HG03175 (cell line): Measurements from ENCODE around the gene C14orf119.

Experiments used
- ATAC-seq: cut with Tn5 transposase; IDR thresholded peaks from one replicate; pipeline ENCODE4 v1.9.1; 2021; ENCODE audit warnings: mild to moderate bottlenecking, moderate library complexity; ENCODE audit not compliant: unreplicated experiment

The C14orf119 gene

DNA sequence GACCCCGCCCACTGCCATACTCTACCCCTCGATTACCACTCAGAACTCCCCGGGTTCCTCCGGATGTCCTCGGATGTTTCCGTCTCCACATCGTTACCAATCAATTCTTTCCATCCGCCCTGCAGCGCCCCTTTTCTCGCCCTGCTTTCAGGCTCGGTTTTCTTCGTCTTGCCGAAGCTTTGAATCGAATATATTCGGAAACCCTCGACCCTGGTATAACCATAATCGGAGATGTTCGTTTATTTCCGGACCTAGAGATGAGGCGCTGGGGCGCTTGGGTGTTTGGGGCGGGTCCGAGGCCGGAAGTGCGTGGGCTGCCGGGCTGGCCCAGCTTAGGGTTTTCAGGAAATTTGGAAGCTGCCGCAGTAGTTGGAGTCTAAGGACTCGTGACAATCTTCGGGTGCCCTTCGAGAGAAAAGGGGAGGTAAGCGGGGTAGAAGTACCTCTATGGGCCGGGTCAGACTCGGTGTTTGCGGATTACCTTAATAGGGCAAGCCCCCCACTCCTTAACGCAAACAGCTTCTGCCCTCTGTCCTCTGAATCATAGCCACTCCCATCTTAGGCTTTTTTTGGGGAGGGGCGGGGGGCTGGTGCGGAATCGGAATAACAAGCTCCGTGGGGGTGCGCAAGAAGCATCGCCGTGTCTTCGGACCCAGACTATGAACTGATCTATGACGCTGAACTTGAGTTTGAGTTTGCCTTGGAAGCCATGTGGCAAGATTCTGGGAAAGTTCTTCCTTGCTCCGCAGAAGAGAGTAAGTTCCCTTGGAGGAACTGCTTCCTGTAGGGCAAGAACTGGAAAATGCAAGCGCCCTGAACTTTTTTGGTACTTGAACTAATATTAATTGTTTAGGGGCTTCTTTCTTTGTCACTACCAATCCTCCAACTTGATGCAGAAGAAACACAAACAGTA lies at the start of gene C14orf119:
C14orf119 (plus strand) TSS at position 310 of the 913 bp plus-strand sequence. CDS start 2,154 bp downstream, outside the sequence.
- ATAC-seq, result peak; percentile 94

DNA sequence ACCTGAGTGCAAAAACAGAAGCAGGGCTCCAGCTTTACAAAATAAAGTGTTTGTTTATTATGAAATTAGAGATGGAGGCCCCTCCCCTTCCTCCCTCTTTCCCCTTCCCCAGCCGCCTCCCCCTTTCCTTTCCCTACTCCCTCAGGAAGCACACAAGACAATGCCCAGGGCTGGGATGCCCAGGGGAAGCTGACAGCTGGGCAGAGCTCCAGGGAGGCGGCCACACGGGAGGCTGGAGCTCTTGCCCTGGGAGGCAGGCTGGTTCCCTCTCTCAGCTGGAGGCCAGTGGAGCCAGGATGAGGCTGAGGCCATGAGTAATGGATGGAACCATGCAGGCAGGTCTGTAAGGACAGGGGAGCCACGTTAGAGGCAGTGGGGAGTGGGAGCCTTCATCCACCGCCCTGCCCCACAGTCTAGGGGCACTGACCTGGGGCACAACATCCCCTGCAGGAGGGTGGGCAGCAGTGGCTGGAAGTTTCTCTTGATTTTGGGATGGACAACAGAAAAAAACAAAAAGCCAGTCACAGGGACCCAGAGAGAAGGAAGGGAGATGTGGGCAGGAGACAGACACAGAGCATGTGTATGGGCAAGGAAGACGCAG lies 48.2 kb upstream of the C14orf119 start:
- ATAC-seq, result no peak

DNA sequence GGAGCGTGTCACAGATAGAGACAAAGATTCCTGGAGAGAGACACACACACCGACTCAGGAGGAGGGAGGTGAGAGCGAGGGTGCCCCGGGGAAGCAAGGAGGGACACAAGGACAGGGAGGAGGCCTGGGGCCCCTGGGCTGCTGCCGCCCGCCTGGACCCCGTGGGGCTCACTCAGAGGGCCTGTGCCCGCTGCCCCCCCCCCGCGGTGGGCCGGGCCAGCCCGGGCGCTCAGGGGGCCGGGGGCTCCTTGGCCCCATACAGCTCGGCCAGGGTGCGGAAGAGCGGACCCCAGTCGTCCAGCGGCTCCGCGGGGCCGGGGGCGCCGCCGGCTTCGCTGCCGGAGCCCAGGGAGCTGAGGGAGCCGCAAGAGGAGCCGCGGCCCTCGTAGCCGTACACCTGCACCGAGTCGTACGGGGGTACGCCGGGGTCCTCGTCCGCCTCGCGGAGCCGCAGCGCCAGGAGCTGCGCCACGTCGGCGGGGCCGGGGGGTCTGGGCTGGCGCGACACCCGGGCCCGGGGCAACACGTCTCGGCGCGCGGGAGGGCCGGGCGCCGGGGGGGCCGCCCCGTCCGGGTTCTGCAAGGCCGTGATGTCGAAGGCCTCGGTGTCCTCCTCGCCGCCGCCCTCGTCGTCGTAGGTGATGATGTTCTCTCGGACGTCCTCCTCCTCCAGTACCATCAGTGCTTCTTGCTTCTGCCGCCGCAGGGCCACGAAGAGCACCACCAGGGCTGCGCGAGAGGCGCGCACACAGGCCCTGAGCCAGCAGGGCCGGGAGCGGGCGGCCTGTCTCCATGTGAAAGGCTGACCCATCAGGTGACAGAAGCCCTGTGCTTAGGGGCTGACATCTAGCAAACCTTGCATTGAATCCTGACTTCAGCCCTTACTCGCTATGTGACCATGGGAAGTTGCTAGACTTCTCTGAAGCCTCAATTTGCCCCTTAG lies 47.3 kb upstream of the C14orf119 start:
- ATAC-seq, result no peak

GRCh38 chr14:23049011-23049410 lies 46.3 kb upstream of the C14orf119 start:
- no peak for ATAC-seq

DNA sequence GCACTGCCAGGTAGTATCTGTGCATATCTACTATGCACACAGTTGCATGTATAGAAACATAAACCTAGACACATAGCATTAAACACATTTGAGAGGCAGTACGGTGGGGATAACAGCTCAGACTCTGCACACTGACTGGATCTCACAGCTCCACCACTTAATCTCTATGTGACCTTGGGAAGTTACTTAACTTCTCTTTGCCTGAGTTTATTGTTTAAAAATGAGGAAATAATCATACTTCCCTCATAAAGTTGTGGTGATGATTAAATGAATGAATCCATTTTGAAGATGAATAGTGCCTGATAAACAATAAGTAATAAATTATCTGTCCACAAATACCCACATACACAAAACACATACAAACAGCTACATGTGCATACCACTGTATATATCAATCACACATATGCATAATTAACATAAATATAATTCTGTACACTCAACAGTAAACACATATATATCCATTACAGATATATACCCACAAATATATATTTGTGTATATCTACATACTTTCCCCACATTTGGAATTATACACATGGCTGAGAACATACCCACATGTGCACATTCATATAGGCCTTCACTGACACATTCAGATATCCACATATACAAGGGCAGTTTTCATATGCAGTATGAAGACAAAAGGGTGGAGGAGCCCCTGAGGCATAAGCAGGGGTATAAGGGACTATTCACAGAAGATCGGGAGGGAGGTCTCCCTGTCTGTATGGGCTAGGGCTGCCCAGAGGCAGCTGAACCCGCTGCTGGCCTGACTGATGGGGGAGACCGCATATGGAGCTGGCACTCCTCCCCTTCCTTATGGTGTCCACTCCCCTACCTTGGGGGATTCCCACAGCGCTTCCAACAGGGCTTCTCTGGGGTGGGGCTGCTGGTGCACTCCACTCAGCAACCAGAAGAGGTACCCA lies 43.9 kb upstream of the C14orf119 start:
- ATAC-seq, result no peak

DNA sequence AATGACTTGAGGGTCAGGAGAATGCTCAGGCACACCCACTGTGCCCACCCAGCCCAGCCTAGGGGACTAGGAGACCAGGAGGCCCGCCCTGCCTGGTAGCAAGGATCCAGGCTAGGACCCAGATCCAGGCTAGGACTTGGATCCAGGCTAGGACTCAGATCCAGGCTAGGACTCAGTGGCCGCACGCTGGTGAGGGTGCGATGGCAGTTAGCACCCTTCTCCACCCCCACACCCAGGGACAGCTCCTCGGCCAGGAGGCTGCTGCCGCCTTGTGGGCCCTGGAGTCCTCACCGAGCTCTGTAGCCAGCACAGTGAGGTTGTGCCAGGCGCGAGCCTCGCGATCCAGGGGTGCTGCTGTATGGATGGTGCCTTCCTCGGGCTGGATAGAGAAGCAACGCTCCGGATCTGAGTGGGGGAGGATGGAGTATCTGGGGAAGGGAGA lies 43.1 kb upstream of the C14orf119 start:
- ATAC-seq, result no peak

- no peak for ATAC-seq
Measured at GRCh38 chr14:23052671-23053070, 42.6 kb upstream of the C14orf119 start.

DNA sequence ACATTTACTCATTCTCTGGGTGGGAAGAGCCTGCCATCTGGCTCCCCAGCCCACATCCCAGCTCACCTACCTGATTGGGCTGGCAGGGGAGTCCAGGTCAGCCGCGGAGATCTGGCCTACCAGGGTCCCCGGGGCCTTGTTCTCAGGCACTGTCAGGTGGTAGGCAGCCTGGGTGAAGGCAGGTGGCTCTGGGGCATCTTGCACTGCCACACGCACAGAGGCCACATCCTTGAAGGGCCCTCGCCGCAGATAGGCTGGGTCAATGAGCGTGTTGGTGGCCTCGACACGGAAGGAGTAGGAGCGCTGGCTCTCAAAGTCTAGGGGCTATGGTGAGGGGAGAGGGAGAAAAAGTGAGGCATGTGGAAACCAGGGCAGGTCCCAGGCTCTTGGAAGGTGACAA lies 41.9 kb upstream of the C14orf119 start:
- no peak for ATAC-seq

DNA sequence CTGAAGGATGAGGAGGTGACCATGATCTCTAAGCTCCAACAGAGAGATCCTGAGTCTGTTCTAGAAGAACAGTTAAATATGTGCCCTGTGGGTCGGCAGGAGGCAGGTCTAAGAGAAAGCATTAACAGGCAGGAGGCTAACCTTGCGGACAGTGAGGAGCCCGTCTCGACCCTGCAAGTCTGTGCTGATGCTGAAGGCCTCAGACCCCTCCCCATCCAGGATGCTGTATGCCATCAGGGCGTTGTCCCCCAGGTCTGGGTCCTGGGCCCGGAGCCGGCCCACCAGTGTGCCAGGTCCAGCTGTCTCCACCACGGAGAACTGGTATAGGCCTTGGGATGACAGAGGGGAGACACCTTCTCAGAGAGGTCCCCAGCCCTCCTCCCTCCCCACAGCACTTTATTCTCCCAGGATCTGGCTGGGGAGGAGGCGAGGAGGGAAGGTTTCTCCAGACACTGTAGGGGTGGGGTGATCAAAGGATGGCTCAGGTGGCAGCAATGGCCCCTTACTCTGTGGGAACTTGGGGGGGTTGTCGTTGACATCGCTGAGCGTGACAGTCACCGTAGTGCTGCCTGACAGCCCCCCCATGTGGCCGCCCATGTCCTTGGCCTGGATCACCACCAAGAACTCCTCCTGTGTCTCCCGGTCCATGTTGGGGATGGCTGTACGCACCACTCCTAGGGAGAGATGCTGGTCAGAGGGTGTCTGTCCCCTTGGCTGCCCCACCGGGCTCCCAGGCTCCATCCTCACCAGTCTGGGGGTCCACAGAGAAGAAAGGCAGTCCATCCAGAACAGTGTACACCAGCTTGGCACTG lies 41.1 kb upstream of the C14orf119 start:
- no peak for ATAC-seq

- ATAC-seq, result no peak
Measured at GRCh38 chr14:23055147-23055550, 40.2 kb upstream of the C14orf119 start.

- ATAC-seq, result no peak
Measured at GRCh38 chr14:23055621-23056144, 39.6 kb upstream of the C14orf119 start.

GRCh38 chr14:23056145-23056955 lies 39.0 kb upstream of the C14orf119 start:
- ATAC-seq, result no peak

DNA sequence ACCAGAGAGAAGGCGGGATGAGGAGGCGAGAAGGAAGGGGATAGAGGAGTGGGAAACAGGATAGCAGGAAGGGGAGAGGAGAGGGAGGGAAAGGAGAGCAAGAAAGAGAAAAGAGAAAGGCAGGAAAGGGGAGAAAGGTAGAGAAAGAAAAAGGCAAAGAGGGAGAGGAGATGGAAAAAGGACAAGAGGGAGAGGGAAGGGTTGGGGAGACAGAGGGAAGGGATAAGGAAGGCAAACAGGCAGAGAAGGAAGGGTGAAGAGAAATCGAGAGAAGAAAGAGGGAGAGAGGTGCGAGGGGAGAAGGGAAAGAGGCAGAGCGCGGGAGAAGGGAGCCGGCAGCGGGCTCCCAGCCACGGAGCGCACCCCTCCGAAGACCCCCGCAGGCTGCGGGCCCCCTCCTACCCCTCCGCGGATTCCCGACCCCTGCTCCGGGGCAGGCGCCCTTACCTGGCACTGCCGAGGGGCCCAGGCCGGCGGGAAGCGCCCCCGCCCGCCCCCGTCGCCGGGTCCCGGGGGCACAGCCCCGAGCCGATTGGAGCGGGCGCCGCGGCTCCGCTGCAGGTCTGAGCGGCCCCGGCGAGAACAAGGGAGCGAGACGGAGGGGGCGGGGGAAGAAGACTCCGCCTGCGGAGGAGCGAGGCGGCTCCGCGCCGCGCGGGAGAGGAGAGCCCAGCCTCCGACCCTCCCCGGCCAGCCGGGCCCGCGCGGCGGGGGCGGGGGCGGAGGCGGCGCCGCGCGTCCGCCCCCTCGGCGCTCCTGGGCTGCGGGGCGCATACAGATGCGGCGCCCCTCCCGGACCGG lies 38.1 kb upstream of the C14orf119 start, which contains the start of gene CDH24:
CDH24 (minus strand) TSS at position 565 of the 801 bp plus-strand sequence. CDS start 1,787 bp downstream, outside the sequence.
- ATAC-seq, result peak; percentile 53

DNA sequence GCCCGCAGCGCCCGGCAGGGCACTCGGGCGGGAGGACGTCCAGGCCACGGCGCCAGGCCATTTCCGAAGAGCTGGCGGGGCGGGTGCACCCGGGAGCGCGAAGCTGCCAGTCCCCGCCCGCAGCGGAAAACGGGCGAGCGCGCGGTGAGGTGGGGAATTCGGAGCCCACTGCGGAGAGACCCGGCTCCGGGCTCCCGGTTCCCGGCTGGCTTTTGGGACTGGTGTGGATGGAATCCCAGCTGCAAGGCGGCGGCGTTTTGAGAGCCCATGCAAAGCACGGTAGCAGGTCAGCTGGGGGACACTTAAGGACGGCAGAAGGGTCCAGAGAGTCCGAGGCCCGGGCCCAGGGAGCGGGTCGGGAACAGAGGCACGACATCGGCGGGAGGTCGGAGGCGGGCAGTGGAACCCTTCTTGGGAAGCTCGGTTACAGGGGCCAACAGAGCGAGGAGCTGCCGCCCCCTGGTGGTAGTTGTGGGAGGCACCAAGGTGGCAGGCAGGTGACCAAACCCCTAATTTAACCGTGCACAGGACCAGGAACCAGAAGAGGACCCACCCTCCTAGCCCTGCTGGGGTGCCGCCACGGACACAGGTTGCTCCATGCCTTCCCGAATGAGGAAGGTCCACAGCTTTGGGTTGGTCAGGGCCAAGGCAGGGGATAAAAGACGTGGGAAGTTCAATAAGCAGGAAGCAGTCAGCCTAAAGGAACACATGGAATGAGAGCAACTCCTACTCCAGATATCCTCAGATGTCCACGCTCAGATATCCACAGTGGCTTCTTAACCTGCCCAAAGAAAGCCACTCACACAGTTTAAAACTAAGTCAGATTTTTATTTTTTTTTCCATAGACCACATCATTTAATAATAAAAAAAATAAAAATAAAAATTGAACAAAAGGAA lies 37.3 kb upstream of the C14orf119 start:
- peak; percentile 70 for ATAC-seq

DNA sequence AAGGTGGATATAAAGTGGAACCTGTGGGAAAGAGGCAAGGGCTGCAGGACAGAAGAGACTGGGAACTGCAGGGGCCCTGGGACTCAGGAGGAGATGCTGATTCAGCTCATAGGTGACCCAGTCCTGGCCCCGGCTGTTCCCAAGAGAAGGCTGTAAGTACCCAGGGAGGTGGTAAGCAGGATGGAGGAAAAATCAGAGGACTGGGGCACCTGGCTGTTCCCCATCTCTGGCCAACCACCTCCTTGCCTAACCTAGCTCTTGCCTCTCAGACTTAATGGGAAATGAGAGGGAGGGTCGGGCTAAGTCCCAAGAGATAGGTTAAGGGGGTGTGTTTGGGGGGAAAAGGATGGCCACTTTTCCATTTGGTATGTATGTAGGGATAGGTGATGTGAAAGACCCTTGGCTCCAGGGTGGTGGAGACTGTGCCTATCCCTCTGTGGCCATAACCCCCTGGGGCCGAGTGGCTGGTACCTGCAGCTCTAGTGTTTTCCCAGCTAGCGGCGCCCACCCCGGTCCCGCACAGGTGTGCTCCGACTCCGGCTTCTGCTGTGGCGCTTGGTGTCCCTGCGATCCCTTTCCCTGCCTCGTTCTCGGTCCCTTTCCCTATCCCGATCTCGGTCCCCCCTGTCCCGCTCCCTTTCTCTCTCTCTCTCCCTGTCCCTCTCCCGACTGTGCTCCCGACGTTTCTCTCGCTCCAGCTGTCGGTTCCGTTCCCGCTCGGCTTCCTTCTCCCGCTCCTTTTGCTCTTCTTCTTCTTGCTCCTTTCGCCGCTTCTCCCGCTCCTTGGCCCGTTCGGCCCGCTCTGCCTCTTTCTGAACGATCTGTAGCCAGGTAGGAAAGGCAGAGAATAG lies 36.4 kb upstream of the C14orf119 start:
- ATAC-seq, result no peak
